Subcutaneous adipose tissue (tissue), 4 donors: ENCODE results near the gene CDH4. TPM values are rescaled to one million over a fixed set of nuclear protein-coding genes. Genes with fewer than 3 reads are reported as not detected.

Experiments used
- CTCF ChIP-seq: fragments of 450-650 bp; IDR thresholded peaks from one replicate; pipeline ENCODE4 v1.5.1; 2016; ENCODE audit warnings: low read depth, mild to moderate bottlenecking, control low read depth, antibody characterized with exemption, moderate library complexity
- total RNA-seq, 4 donors: library from RNA; depleted of rRNA; stranded (reverse); fragments of >200 nt; gene quantifications; one replicate each; pipeline ENCODE4 v1.1.0, GENCODE V29; 2016

The CDH4 gene
- total RNA-seq, 4 donors from 2014 or later: not detected

GRCh38 chr20:61482056-61482887 lies 230.2 kb downstream of the CDH4 start:
- no peak for TF ChIP-seq CTCF

DNA sequence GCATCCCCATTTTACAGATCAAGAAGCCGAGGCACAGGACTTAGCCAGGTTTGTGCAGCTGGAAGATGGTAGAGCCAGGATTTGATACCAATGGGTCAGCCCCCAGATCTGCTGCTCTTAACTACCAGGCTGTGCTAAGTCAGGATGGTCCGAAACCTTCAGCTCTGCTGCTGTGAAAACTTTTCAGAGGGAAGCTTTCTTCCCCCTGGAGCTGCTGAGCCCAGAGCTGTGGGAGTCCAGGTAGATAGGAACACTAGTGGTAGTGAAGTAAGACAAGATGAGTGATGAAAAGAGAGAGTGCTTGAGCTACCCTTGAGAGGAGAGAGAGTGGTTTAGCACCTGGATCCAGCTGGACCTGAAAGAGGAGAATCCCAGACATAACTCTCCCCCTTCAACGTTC lies 230.8 kb downstream of the CDH4 start:
- no peak for TF ChIP-seq CTCF

DNA sequence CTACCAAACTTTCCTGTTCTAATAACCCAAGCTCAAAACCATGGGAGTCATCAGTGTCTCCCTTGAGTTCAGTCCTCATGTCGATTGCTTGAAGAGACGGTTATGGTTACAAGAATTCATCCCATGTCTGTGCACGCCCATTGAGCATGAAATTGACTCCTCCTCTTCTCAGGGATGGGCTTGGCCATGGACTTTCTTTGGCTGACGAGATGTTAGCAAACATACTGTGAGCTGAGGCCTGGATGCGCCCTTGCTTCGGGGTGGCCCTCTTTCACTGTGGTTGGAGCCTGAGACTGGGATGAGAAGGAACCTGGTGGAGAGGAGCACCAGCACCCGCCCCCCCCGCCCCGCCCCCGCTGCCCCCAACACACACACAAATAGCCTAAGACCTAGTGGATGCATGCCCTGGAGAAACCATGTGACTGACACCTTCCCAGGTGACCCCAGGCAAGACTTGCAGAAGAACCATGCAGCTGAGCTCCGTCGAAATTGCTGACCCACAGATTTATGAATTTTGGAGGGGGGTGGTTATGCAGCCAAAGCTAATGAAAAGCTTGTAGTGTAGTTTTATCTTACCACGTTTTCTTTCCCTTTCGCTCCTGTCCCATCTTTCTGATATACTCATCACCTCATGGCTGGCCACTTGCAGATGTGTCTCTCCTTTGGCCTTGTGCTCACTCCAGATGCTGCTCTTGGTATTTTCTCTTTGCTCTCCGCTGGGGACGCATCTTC lies 231.4 kb downstream of the CDH4 start:
- no peak for TF ChIP-seq CTCF

DNA sequence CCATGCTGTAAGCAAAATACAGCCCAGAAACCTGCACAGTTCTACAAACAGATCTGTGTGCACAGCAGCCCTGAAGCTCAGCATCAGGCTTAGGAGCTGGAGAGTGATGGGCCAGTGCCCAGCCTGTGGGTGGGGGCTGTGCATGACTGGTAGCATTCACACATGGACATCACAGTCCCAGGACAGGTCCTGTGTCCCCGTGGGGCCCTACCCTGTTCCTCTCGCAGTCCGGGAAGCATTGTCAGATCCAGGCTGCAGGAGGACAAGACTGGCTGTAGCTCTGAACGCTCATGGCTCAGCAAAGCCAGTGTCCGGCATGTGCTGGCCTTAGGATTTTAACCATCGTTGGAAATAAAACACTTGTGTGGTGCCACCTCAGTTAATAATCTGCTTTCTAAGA lies 234.1 kb downstream of the CDH4 start:
- TF ChIP-seq CTCF: no peak

- TF ChIP-seq CTCF: no peak
Observed at GRCh38 chr20:61487346-61487996, 235.4 kb downstream of the CDH4 start.

- TF ChIP-seq CTCF: no peak
Observed at GRCh38 chr20:61487997-61488371, 235.9 kb downstream of the CDH4 start.

DNA sequence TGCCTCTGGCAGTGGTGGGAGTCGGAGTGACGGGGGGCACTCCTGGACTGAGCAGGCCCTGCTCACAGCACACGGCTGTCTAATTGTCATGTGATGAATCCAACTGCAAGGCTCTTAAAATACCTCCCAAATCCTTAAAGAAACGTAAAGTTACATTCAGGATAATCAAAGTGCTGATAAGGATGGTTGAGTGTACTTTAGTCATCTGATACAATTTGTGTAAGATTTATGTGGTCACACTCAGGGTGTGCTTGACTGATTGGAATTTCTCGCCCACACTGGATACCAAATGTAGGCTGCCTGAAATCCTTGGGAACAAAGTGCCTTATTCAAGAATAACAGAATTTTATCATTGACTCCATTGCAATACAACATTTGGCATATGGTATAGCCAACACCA lies 238.7 kb downstream of the CDH4 start:
- no peak for TF ChIP-seq CTCF
